Endodermal cell (in vitro differentiated cells): ENCODE results near the gene ADAMTS2. TPM values are rescaled to one million over a fixed set of nuclear protein-coding genes. Genes with fewer than 3 reads are reported as not detected.

Source experiments
- DNase-seq: peaks from one replicate; pipeline ENCODE4 v3.0.0-alpha.2; 2017
- H3K27ac ChIP-seq: 2 replicates; pipeline ENCODE4 v1.5.1; 2013; ENCODE audit warnings: mild to moderate bottlenecking, low read depth, low read length, moderate library complexity
- H3K27me3 ChIP-seq: 2 replicates; pipeline ENCODE4 v1.6.1; 2013; ENCODE audit warnings: mild to moderate bottlenecking, low read length, moderate library complexity; ENCODE audit not compliant: insufficient read depth, control insufficient read depth, poor library complexity, severe bottlenecking
- H3K36me3 ChIP-seq: 2 replicates; pipeline ENCODE4 v1.7.0; 2013; ENCODE audit warnings: mild to moderate bottlenecking, low read length, moderate library complexity; ENCODE audit not compliant: control insufficient read depth, insufficient read depth
- H3K4me1 ChIP-seq: one replicate; pipeline ENCODE4 v1.7.0; 2013; ENCODE audit warnings: low read length; ENCODE audit not compliant: control insufficient read depth, insufficient read depth
- H3K4me3 ChIP-seq: 2 replicates; pipeline ENCODE4 v1.5.1; 2013; ENCODE audit warnings: mild to moderate bottlenecking, low read length, moderate library complexity
- H3K9ac ChIP-seq: 2 replicates; pipeline ENCODE4 v1.6.1; 2013; ENCODE audit warnings: mild to moderate bottlenecking, low read length, moderate library complexity; ENCODE audit not compliant: poor library complexity, severe bottlenecking; ENCODE audit errors: extremely low read depth
- H3K9me3 ChIP-seq: 2 replicates; pipeline ENCODE4 v1.6.1; 2013; ENCODE audit warnings: mild to moderate bottlenecking, low read length, moderate library complexity; ENCODE audit not compliant: control insufficient read depth
- H3K27ac Mint-ChIP-seq: 2 replicates; pipeline ENCODE4 v1.8.0; 2020; ENCODE audit warnings: mixed read lengths
- H3K27me3 Mint-ChIP-seq: 2 replicates; pipeline ENCODE4 v1.8.0; 2021; ENCODE audit warnings: mild to moderate bottlenecking, mixed read lengths; ENCODE audit not compliant: insufficient read depth
- H3K36me3 Mint-ChIP-seq: 2 replicates; pipeline ENCODE4 v1.8.0; 2020; ENCODE audit warnings: low read depth, mixed read lengths
- H3K4me1 Mint-ChIP-seq: 2 replicates; pipeline ENCODE4 v1.8.0; 2020; ENCODE audit warnings: mixed read lengths
- H3K4me3 Mint-ChIP-seq: 2 replicates; pipeline ENCODE4 v1.8.0; 2020; ENCODE audit warnings: mild to moderate bottlenecking, moderate library complexity, mixed read lengths
- H3K9me3 Mint-ChIP-seq: 2 replicates; pipeline ENCODE4 v1.8.0; 2020; ENCODE audit warnings: mild to moderate bottlenecking, mixed read lengths
- CTCF ChIP-seq: fragments of 200-600 bp; sonication (generic); conservative IDR thresholded peaks from 2 replicates; pipeline ENCODE4 v1.5.0; 2021; ENCODE audit warnings: antibody characterized with exemption, mild to moderate bottlenecking
- WGBS, 2 experiments: methylation state at CpG; one replicate each; pipeline versions ENCODE4 v1.1.5 to v1.1.7; 2013; ENCODE audit warnings: missing lambda C conversion rate in 2 of 2, mixed read lengths in 1 of 2; ENCODE audit not compliant: insufficient coverage in 1 of 2, insufficient read length in 1 of 2; 5-methylcytosine and 5-hydroxymethylcytosine counted together
- total RNA-seq, 2 donors: library from RNA; stranded (reverse); fragmentation: NEBNext Ultra II Directional in 1 of 2; extraction: Animal tissue kit (Norgen Biotek cat#: 25700) in 1 of 2; gene quantifications; 2 replicates in 1 of 2; 3 replicates in 1 of 2; pipeline ENCODE4 v1.2.1, GENCODE V29; 2021

ADAMTS2 gene
- total RNA-seq, 2 donors from 2014 or later, result 1.2 to 2.6 TPM

- no peaks in the 10 kb centered on the region for H3K9me3 ChIP-seq
- no peak overlapping the region for H3K9ac ChIP-seq
- Mint-ChIP-seq H3K4me3 (no peak overlapping the region), H3K4me1 (no peaks in the 10 kb centered on the region), H3K27ac (no peak overlapping the region), H3K36me3 (no peaks in the 10 kb centered on the region), H3K27me3 (no peaks in the 10 kb centered on the region), H3K9me3 (no peaks in the 10 kb centered on the region)
- no peaks in the 10 kb centered on the region for H3K4me1 ChIP-seq
- no peaks in the 10 kb centered on the region for H3K27me3 ChIP-seq
- H3K36me3 ChIP-seq, result no peaks in the 10 kb centered on the region
- no peak overlapping the region for H3K4me3 ChIP-seq
- DNase-seq, result peak; percentile 60
- TF ChIP-seq CTCF, result peak; percentile 47
- no peak overlapping the region for H3K27ac ChIP-seq
- WGBS, 2 experiments, result 75 to 85% methylated on average over 6 to 17 of the region's 17 CpGs
These were observed 78.1 kb downstream of the ADAMTS2 start for GRCh38 chr5:179267071-179267670.

- no peaks in the 10 kb centered on the region for H3K27me3 Mint-ChIP-seq
- 85 to 91% methylated on average over 10 to 13 of the region's 13 CpGs for WGBS, 2 experiments
- no peaks in the 10 kb centered on the region for H3K36me3 Mint-ChIP-seq
- Histone ChIP-seq H3K27me3 (no peaks in the 10 kb centered on the region), H3K4me3 (no peak overlapping the region), H3K9ac (no peak overlapping the region), H3K27ac (no peak overlapping the region), H3K36me3 (no peaks in the 10 kb centered on the region), H3K9me3 (no peaks in the 10 kb centered on the region), H3K4me1 (no peaks in the 10 kb centered on the region)
- no peaks in the 10 kb centered on the region for H3K4me1 Mint-ChIP-seq
- no peak overlapping the region for H3K4me3 Mint-ChIP-seq
- TF ChIP-seq CTCF, result no peak
- no peak overlapping the region for H3K27ac Mint-ChIP-seq
- peak; percentile 43 for DNase-seq
- no peaks in the 10 kb centered on the region for H3K9me3 Mint-ChIP-seq
These were observed 78.8 kb downstream of the ADAMTS2 start for GRCh38 chr5:179266291-179267070.

DNA sequence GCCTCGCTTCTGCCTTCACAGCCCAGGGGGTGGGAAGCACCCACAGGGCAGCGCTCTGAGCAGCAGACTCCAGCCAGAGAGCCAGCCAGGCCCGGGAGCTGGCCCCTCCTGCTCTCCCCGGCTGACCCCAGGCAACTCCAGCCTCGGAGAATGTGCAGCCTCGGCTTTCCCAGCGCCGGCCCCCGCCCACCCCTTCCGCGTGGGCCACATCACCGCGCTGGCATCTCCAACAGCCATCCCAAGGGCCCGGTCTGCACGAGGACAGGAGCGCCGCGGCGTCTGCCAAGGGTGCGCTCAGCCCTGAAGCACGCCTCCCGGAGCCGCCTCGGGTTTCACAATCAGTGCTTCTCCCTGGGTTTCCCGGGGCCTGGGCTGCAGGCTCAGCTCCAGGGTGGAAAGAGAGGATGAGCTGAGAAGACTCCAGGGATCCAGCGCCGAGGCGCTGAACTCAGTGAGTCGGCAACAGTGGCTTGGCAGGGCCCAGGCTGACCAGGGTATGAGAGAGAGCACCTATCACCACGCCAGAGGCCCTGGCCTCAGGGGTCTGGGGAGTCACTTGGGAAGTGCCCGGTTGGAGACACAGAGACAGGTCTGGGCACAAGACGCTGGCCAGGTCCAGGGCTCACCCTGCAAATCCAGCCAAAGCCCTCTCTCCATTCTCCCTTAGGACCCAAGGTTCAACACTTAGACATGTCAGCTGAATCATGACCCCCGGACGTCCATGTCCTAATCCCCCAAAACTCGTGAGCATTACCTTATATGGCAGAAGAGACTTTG is 79.6 kb downstream of the ADAMTS2 start:
- Mint-ChIP-seq H3K9me3 (no peaks in the 10 kb centered on the region), H3K27ac (no peak overlapping the region), H3K27me3 (no peaks in the 10 kb centered on the region), H3K4me1 (peaks cover 5% of the 10 kb centered on the region), H3K4me3 (no peak overlapping the region), H3K36me3 (no peaks in the 10 kb centered on the region)
- peaks cover 3% of the 10 kb centered on the region for H3K4me1 ChIP-seq
- TF ChIP-seq CTCF, result no peak
- H3K36me3 ChIP-seq, result no peaks in the 10 kb centered on the region
- no peaks in the 10 kb centered on the region for H3K9me3 ChIP-seq
- no peak overlapping the region for H3K4me3 ChIP-seq
- no peak overlapping the region for H3K9ac ChIP-seq
- no peaks in the 10 kb centered on the region for H3K27me3 ChIP-seq
- peak; percentile 67 for DNase-seq
- WGBS, 2 experiments, result 75 to 81% methylated on average over 11 to 35 of the region's 35 CpGs
- no peak overlapping the region for H3K27ac ChIP-seq
